Measurements from ENCODE around the gene EFHC1.

DNA sequence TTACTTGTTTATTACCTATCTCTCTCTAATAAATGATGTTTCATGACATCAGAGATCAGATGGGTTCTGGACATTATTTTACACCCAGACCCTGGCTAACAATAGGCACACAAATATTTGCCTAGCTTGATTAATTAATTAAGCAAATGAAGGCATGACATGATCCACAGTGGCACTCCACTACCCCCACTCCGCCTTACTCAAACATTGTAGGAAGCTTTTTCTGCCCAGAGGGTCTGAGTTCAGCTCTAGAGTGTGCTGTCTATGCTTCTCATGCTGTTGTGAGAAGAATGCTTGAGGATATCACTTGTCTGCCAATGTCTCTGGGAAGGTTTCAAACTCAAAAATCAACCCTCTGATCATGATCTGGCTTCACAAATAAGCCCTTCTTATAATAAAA is 111.7 kb downstream of the EFHC1 start:
- TF ChIP-seq, protein P1, sequence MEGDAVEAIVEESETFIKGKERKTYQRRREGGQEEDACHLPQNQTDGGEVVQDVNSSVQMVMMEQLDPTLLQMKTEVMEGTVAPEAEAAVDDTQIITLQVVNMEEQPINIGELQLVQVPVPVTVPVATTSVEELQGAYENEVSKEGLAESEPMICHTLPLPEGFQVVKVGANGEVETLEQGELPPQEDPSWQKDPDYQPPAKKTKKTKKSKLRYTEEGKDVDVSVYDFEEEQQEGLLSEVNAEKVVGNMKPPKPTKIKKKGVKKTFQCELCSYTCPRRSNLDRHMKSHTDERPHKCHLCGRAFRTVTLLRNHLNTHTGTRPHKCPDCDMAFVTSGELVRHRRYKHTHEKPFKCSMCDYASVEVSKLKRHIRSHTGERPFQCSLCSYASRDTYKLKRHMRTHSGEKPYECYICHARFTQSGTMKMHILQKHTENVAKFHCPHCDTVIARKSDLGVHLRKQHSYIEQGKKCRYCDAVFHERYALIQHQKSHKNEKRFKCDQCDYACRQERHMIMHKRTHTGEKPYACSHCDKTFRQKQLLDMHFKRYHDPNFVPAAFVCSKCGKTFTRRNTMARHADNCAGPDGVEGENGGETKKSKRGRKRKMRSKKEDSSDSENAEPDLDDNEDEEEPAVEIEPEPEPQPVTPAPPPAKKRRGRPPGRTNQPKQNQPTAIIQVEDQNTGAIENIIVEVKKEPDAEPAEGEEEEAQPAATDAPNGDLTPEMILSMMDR (IDR thresholded peaks at IDR 0.05) = no peak
- TF ChIP-seq POLR2A (IDR thresholded peaks at IDR 0.05) = no peak
